ENCODE results near the gene NEDD4L. TPM values are rescaled to one million over a fixed set of nuclear protein-coding genes. Genes with fewer than 3 reads are reported as not detected.

Gene NEDD4L
- total and polyA plus RNA-seq, 2 donors = 15.1 to 56.9 TPM

DNA sequence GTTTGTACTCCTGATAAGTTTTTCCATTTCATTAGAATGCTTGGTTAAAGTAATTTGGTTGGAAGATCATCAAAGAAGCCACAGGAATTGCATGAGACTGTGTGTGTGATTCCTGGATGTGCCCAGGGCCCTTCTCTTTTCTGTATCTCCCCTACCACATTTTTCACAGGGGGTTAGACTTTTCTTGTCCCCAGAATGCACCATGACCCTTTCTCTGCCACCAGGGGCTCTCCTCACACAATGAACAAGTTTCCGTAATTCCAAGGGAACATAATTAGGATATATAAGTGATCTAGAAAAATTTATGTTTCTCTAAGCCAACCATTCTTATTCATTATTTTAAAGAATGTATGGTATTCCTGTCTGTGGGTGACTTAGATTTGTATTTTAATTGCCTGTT is 291.8 kb downstream of the NEDD4L start:
- Histone ChIP-seq H3K36me3 (ENCODE audit: insufficient read depth) (no peaks in the 10 kb centered on the region), H3K4me3 (ENCODE audit: low read depth, low read length) (no peak overlapping the region), H3K4me1 (ENCODE audit: insufficient read depth) (no peaks in the 10 kb centered on the region), H3K27ac (ENCODE audit: low read depth) (no peak overlapping the region)
- 93% methylated on average over 1 of the region's 1 CpG for WGBS
- no peak for DNase-seq (ENCODE audit: extremely low spot score)

DNA sequence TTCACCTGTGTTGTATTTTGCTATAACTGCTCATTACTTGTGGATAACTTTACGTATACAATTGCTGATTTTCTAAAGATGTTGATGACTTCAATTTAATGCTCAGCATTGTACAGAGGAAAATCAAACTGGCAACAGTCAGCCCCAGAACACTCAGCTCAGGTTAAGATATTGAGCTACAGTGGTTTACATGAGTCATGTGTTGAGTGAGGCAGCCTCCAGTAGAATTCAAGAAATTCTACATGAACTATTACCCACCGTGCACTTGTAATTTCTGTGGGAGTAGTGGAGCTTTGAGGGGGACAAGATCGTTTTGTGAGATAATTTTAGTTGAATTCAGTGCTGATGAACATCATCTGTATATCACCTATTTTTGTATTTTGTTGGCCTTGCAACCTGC is 292.6 kb downstream of the NEDD4L start:
- 88% methylated on average over 3 of the region's 3 CpGs for WGBS
- Histone ChIP-seq H3K4me3 (ENCODE audit: low read depth, low read length) (no peak overlapping the region), H3K27ac (ENCODE audit: low read depth) (no peak overlapping the region), H3K4me1 (ENCODE audit: insufficient read depth) (no peaks in the 10 kb centered on the region), H3K36me3 (ENCODE audit: insufficient read depth) (no peaks in the 10 kb centered on the region)
- no peak for DNase-seq (ENCODE audit: extremely low spot score)

DNA sequence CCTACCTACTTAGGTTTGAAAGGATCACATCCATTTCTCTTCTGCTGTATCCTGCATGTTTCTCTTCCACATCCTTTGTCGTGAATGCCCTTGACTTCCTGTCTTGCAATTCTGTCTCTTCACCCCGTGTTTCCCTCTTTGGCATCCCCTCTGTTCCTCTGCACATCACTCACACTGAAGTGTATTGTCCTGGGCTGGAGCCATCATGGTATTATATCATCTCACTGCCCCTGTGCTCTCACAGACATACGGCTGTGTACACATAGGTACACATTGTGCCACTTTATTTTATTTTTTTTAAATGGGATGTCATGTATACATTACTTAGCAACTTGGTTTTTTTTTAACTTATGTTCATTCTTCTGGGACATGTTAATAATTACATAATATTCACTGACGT is 293.3 kb downstream of the NEDD4L start:
- no peak overlapping the region for H3K4me3 ChIP-seq (ENCODE audit: low read depth, low read length)
- WGBS = 34% methylated on average over 4 of the region's 4 CpGs
- H3K36me3 ChIP-seq (ENCODE audit: insufficient read depth) = no peaks in the 10 kb centered on the region
- H3K4me1 ChIP-seq (ENCODE audit: insufficient read depth) = no peaks in the 10 kb centered on the region
- DNase-seq (ENCODE audit: extremely low spot score) = no peak
- no peak overlapping the region for H3K27ac ChIP-seq (ENCODE audit: low read depth)

DNA sequence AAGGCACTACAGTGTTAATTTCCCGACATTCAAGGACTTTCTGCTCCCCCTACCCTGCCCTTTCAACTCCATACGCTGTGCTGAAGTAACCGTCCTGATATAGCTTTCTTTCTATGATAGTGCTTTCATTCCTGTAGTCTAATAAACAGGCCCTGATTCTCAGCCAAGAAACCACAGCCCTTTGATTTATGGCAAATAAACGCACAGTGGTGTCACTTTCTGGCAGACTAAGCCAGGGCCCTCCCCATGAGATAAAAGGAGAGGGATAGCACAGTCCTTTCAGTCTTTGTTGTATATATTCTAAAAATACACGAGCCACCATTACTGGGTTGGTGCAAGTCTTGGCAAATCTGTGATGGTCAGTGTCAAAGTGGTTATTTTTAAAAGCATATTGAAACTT is 293.7 kb downstream of the NEDD4L start:
- WGBS = 20% methylated on average over 5 of the region's 5 CpGs
- no peak overlapping the region for H3K27ac ChIP-seq (ENCODE audit: low read depth)
- no peaks in the 10 kb centered on the region for H3K4me1 ChIP-seq (ENCODE audit: insufficient read depth)
- H3K36me3 ChIP-seq (ENCODE audit: insufficient read depth) = no peaks in the 10 kb centered on the region
- H3K4me3 ChIP-seq (ENCODE audit: low read depth, low read length) = no peak overlapping the region
- no peak for DNase-seq (ENCODE audit: extremely low spot score)

DNA sequence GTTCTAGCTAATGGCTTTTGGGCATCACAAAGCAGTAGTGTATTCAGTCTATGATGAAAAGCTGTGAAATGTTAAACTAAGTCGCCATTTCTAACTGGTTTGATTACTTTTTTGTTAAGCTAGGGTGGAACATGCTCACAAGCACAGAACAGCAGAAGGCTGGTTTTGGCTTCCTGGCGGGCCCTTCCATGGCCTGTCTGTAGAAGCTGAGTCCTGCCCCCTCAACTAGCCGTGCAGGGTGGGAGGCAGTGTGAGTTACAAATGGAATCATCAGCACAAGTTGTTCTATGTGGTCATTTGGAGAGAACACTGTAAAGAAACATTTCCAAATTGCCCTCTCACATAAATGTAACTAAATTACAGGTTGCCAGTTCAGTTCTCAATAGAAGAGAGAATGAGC is 294.1 kb downstream of the NEDD4L start:
- no peak overlapping the region for H3K4me3 ChIP-seq (ENCODE audit: low read depth, low read length)
- no peaks in the 10 kb centered on the region for H3K36me3 ChIP-seq (ENCODE audit: insufficient read depth)
- H3K4me1 ChIP-seq (ENCODE audit: insufficient read depth) = no peaks in the 10 kb centered on the region
- DNase-seq (ENCODE audit: extremely low spot score) = no peak
- H3K27ac ChIP-seq (ENCODE audit: low read depth) = no peak overlapping the region
- WGBS = 62% methylated on average over 3 of the region's 3 CpGs

DNA sequence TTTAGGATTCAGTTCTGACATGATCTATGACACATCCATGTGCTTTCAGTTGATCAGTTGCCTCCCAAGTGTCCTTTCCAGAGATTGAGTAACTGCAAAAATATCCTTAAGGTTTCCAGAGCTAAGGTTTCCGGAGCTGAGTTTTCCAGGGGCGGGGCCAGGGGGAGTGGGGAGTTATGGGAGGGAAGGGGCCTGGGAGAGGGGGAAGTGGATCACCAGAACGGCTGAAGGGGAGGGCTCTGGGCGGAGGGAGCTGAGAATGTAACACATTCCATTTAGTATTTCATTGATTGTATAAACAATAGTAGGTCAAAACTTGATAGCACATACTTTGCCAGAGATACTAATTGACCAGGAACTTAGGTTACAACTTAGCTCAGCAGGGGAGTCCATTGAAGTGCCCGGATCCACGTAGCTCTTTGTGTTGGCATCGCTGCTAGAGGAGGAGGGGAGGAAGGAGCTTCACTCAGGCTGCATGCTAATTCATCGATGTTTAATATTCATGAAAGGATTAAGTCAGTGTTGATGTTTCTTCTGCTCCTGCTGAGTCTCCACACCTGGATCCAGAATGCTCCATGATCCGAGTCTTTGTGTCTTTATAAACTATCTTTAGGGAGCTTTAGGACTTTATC is 295.1 kb downstream of the NEDD4L start:
- H3K4me3 ChIP-seq (ENCODE audit: low read depth, low read length) = no peak overlapping the region
- H3K27ac ChIP-seq (ENCODE audit: low read depth) = no peak overlapping the region
- no peak for DNase-seq (ENCODE audit: extremely low spot score)

DNA sequence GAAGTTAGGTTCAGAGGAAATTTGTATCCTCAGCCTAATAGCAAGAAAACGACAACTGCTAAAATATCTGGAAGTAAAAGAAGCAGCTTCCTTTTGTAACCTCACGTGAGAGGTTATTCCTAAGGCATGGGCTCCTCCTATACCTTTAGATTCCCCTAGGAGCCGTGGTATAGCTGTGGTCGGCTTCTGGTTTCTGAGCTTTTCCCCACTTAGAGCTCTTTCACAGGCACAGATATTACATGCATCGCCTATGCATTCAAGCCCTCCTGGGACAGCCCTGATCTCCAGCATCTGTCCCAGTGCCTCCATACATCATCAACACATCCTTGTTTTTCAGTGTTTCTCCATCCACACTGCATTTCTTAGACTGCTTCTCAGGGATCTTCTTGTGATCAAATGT is 295.9 kb downstream of the NEDD4L start:
- Histone ChIP-seq H3K4me1 (ENCODE audit: insufficient read depth) (no peaks in the 10 kb centered on the region), H3K27ac (ENCODE audit: low read depth) (no peak overlapping the region), H3K36me3 (ENCODE audit: insufficient read depth) (no peaks in the 10 kb centered on the region), H3K4me3 (ENCODE audit: low read depth, low read length) (no peak overlapping the region)
- WGBS = 92% methylated on average over 5 of the region's 5 CpGs
- DNase-seq (ENCODE audit: extremely low spot score) = no peak

More for the DNA sequence above, 295.1 kb downstream of the NEDD4L start:
- 56% methylated on average over 9 of the region's 9 CpGs for WGBS
- no peaks in the 10 kb centered on the region for H3K4me1 ChIP-seq (ENCODE audit: insufficient read depth)
- no peaks in the 10 kb centered on the region for H3K36me3 ChIP-seq (ENCODE audit: insufficient read depth)

DNA sequence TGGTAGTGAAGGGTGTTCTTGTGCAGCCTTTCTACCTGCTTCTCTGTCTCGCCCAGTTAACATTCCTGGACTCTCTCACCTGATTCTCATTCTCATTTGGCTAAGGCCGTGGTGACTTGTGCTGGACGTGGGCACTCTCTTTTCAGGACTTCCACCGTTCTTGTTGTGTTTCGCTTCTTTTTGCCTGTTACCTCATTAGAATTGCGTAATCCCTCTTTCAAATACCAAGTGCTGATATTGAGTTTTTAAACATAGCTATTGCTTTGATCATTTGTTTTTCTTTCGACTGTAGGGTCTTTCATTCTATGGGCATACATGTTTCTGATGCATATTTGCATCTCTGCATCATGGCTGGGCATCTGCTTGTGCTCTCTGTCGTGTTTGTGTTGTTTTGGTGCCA is 297.9 kb downstream of the NEDD4L start:
- no peak overlapping the region for H3K27ac ChIP-seq (ENCODE audit: low read depth)
- 87% methylated on average over 8 of the region's 8 CpGs for WGBS
- no peak overlapping the region for H3K4me3 ChIP-seq (ENCODE audit: low read depth, low read length)
- no peaks in the 10 kb centered on the region for H3K36me3 ChIP-seq (ENCODE audit: insufficient read depth)
- H3K4me1 ChIP-seq (ENCODE audit: insufficient read depth) = no peaks in the 10 kb centered on the region
- no peak for DNase-seq (ENCODE audit: extremely low spot score)

DNA sequence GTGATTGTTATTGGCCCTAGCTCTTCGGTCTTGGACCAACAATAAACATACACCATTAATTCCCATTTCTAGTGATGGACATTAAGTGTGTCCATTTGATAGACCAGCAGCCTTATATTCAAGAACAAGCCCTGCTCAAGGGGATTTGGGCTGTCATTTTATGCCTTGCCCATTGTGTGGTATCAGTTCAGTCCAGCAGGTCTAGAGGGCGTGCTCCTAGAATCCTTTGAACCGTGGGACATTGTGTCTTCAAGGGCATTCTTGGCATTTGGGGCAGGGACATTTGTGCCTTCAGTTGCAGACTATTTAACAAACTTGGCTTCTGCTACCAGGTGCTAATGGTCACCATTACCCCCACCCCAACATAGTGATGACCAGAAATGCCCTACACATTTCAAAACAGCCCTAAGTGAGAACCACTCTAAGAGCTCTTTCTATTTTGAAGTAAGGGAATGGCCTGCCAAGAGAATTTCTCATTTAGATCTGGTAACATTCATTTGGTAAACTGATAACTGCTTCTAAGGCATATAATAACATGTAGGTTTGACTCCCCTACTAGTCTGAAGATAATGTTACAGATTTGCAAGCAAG is 300.1 kb downstream of the NEDD4L start:
- Histone ChIP-seq H3K27ac (ENCODE audit: low read depth) (no peak overlapping the region), H3K4me1 (ENCODE audit: insufficient read depth) (peaks cover 1% of the 10 kb centered on the region), H3K36me3 (ENCODE audit: insufficient read depth) (no peaks in the 10 kb centered on the region), H3K4me3 (ENCODE audit: low read depth, low read length) (no peak overlapping the region)
- DNase-seq (ENCODE audit: extremely low spot score) = no peak
- 96% methylated on average over 3 of the region's 3 CpGs for WGBS

DNA sequence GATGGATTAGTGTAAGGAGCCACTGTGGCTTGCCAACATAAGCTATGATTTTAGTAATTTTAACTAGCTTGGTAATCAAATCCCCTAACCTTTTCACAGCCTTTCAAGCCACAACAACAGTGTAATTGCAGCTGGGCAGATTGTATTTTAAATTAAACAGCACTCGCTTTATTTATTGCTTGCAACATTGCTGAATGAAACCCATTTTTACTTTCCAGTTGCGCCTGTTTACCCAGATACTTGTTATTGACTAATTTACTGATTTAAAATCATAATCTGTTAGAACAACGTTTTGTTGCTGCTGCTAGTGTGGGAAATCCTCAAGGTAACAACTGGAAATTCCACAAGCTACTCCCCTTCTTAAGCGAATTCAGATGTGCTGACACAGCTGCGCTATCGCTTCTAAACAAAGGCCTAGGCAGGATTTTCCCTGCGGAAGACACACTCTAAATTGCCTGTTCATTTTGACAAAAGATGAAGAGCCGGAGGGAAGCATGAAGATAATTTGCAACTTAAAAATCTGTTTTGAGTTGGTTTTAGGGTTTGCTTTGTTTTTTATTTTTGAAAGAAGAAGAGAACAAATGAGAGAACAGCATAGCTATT is 300.9 kb downstream of the NEDD4L start:
- Histone ChIP-seq H3K4me1 (ENCODE audit: insufficient read depth) (peaks cover 1% of the 10 kb centered on the region), H3K4me3 (ENCODE audit: low read depth, low read length) (no peak overlapping the region), H3K36me3 (ENCODE audit: insufficient read depth) (no peaks in the 10 kb centered on the region), H3K27ac (ENCODE audit: low read depth) (no peak overlapping the region)
- 81% methylated on average over 8 of the region's 8 CpGs for WGBS
- DNase-seq (ENCODE audit: extremely low spot score) = no peak

DNA sequence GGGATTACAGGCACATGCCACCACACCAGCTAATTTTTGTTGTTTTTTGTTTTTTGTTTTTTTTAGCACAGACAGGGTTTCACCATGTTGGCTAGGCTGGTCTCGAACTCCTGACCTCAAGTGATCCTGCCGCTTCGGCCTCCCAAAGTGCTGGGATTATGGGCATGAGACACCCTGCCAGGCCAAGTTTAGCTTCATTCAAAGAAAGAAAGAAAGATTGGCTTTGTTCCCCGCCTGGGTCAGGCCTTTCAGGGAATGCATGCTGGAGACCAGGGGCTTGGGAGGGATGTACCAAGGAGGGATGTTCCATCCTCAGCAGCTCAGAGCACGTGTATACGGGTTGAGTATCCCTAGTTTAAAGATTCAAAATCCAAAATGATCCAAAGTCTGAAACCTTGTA is 301.8 kb downstream of the NEDD4L start:
- H3K27ac ChIP-seq (ENCODE audit: low read depth) = no peak overlapping the region
- peaks cover 1% of the 10 kb centered on the region for H3K4me1 ChIP-seq (ENCODE audit: insufficient read depth)
- WGBS = 83% methylated on average over 6 of the region's 6 CpGs
- H3K36me3 ChIP-seq (ENCODE audit: insufficient read depth) = no peaks in the 10 kb centered on the region
- no peak overlapping the region for H3K4me3 ChIP-seq (ENCODE audit: low read depth, low read length)
- DNase-seq (ENCODE audit: extremely low spot score) = no peak

DNA sequence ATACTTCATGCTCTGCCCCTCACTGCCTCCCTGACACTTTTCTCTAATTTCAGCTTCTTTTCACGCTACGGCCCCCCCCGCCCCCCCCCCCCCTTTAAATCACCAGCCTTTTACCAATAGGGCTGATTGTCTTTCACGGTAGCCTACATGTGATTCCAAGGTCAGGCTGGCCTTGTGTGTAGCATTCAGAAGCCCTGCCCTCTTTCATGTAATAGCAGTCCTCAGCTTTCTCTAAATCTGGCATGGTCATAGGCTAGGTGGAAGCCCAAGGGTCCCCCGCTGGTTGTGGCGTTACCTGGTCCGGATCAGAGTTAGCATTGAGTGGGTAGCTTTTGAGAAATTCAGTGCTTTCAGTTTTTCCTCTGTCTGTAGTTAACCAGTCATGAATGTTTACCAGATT is 303.1 kb downstream of the NEDD4L start:
- WGBS = 80% methylated on average over 7 of the region's 7 CpGs
- Histone ChIP-seq H3K4me1 (ENCODE audit: insufficient read depth) (peaks cover 1% of the 10 kb centered on the region), H3K27ac (ENCODE audit: low read depth) (no peak overlapping the region), H3K36me3 (ENCODE audit: insufficient read depth) (no peaks in the 10 kb centered on the region), H3K4me3 (ENCODE audit: low read depth, low read length) (no peak overlapping the region)
- no peak for DNase-seq (ENCODE audit: extremely low spot score)

DNA sequence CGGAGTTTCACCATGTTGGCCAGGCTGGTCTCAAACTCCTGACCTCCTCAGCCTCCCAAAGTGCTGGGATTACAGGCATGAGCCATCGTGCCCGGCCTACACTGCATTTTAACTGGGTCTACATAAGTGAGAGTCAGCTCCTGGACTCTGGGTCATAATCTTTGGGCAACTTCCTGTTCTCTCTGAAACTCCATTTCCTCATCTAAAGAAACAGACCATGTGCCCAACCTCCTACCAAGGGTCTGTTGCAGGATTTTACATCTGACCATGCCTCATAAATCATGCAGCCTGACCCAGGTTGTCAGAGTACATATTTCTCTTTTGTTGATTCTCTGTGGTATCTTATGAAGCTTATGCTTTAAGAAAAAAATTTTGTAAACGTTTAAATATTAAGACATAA is 304.5 kb downstream of the NEDD4L start:
- H3K4me1 ChIP-seq (ENCODE audit: insufficient read depth) = peaks cover 1% of the 10 kb centered on the region
- 80% methylated on average over 4 of the region's 4 CpGs for WGBS
- H3K4me3 ChIP-seq (ENCODE audit: low read depth, low read length) = no peak overlapping the region
- DNase-seq (ENCODE audit: extremely low spot score) = no peak
- no peak overlapping the region for H3K27ac ChIP-seq (ENCODE audit: low read depth)
- H3K36me3 ChIP-seq (ENCODE audit: insufficient read depth) = no peaks in the 10 kb centered on the region

DNA sequence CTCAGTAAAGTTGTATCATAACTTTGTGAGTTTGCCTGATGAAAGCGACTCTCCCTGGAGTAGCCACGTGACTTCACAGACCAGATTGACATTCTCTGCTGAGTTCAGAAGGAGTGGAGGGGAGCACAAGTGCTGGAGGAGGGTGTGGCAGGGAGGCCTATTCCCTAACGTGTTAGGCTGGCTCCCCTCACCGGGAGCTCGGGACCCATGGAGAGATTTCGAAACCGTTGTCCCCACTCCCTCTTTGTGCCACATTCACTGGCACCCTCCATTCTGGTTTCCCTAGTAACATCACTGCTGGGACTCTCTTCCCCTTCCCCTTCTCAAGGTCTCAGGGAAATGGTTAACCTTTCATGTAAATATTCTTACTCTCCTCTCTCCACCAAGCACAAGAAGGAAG is 304.9 kb downstream of the NEDD4L start:
- no peak for DNase-seq (ENCODE audit: extremely low spot score)
- H3K36me3 ChIP-seq (ENCODE audit: insufficient read depth) = no peaks in the 10 kb centered on the region
- H3K27ac ChIP-seq (ENCODE audit: low read depth) = no peak overlapping the region
- no peak overlapping the region for H3K4me3 ChIP-seq (ENCODE audit: low read depth, low read length)
- peaks cover 1% of the 10 kb centered on the region for H3K4me1 ChIP-seq (ENCODE audit: insufficient read depth)
- WGBS = 86% methylated on average over 7 of the region's 7 CpGs
